PC-3 (cell line): Measurements from ENCODE around the gene ILK. TPM values are rescaled to one million over a fixed set of nuclear protein-coding genes. Genes with fewer than 3 reads are reported as not detected.

Experiments used
- ATAC-seq: fragments of 200-7000 bp; cut with Tn5 transposase; 2 replicates; pipeline ENCODE4 v1.9.1; 2020; ENCODE audit warnings: mild to moderate bottlenecking, moderate library complexity
- BruUV-seq: library from RNA; stranded (reverse); fragments of 400-500 nt; replicated peaks from 2 replicates; lab custom pipeline; 2021; lab: Mats Ljungman, UMichigan
- CTCF ChIA-PET: fragments of 300-600 bp; sonication (Branson Sonifier 250); formaldehyde crosslinking; loops from one replicate; lab custom pipeline; 2022; ENCODE audit warnings: antibody characterized with exemption; lab: Charles Lee
- POLR2A ChIA-PET: fragments of 300-600 bp; sonication (Branson Sonifier 250); formaldehyde crosslinking; loops from one replicate; lab custom pipeline; 2022; ENCODE audit warnings: antibody characterized with exemption; ENCODE audit not compliant: unreplicated experiment; lab: Charles Lee
- DNase-seq: peaks from one replicate; pipeline ENCODE4 v3.0.0-alpha.2; 2015
- H2AFZ ChIP-seq: fragments of 300-600 bp; sonication (generic); 2 replicates; pipeline ENCODE4 v1.6.0; 2016; ENCODE audit warnings: antibody characterized with exemption, low read length
- H3F3A ChIP-seq: fragments of 300-600 bp; sonication (generic); one replicate; pipeline ENCODE4 v1.6.0; 2017; ENCODE audit warnings: antibody characterized with exemption, low read length, control low read depth, mild to moderate bottlenecking; ENCODE audit not compliant: unreplicated experiment
- H3K27ac ChIP-seq: fragments of 300-600 bp; sonication (generic); 2 replicates; pipeline ENCODE4 v1.5.1; 2016; ENCODE audit warnings: mild to moderate bottlenecking, low read length
- H3K27me3 ChIP-seq: fragments of 300-600 bp; sonication (generic); 2 replicates; pipeline ENCODE4 v1.6.1; 2016; ENCODE audit warnings: low read length, mixed read lengths
- H3K36me3 ChIP-seq: fragments of 300-600 bp; sonication (generic); 2 replicates; pipeline ENCODE4 v1.6.1; 2016; ENCODE audit warnings: low read depth, mixed run types, low read length, mixed read lengths
- H3K4me1 ChIP-seq: fragments of 300-600 bp; sonication (generic); 2 replicates; pipeline ENCODE4 v1.5.1; 2016; ENCODE audit warnings: low read length; ENCODE audit not compliant: insufficient read depth
- H3K4me2 ChIP-seq: fragments of 300-600 bp; sonication (generic); 2 replicates; pipeline ENCODE4 v1.6.0; 2016; ENCODE audit warnings: low read length
- H3K4me3 ChIP-seq: fragments of 300-600 bp; sonication (generic); 2 replicates; pipeline ENCODE4 v1.5.1; 2016; ENCODE audit warnings: mild to moderate bottlenecking, low read length, mixed read lengths
- H3K79me2 ChIP-seq: fragments of 300-600 bp; sonication (generic); 2 replicates; pipeline ENCODE4 v1.6.1; 2017; ENCODE audit warnings: low read length, mixed read lengths
- H3K9ac ChIP-seq: fragments of 300-600 bp; sonication (generic); 2 replicates; pipeline ENCODE4 v1.6.0; 2016; ENCODE audit warnings: mild to moderate bottlenecking, low read length
- H3K9me2 ChIP-seq: fragments of 300-600 bp; sonication (generic); replicated peaks from 2 replicates; pipeline ENCODE4 v1.6.1; 2016; ENCODE audit warnings: mixed run types, low read length, mixed read lengths
- H3K9me3 ChIP-seq: fragments of 300-600 bp; sonication (generic); 2 replicates; pipeline ENCODE4 v1.6.1; 2016; ENCODE audit warnings: low read length, mixed read lengths
- H4K20me1 ChIP-seq: fragments of 300-600 bp; sonication (generic); 2 replicates; pipeline ENCODE4 v1.6.1; 2016; ENCODE audit warnings: low read length, mixed read lengths
- CTCF ChIP-seq: fragments of 300-600 bp; sonication (generic); conservative IDR thresholded peaks from 2 replicates; pipeline ENCODE4 v1.5.1; 2017; ENCODE audit warnings: antibody characterized with exemption, low read depth, mild to moderate bottlenecking, low read length
- EZH2 ChIP-seq: fragments of 300-600 bp; sonication (generic); IDR thresholded peaks from one replicate; pipeline ENCODE4 v1.6.1; 2017; ENCODE audit warnings: antibody characterized with exemption, mild to moderate bottlenecking, low read length; ENCODE audit not compliant: unreplicated experiment
- EZH2phosphoT487 ChIP-seq: fragments of 300-600 bp; sonication (generic); IDR thresholded peaks from 2 replicates; pipeline ENCODE4 v1.6.1; 2018; ENCODE audit warnings: mild to moderate bottlenecking, antibody characterized with exemption, low read length, borderline replicate concordance
- intact Hi-C: fragments of 100-400 bp; cut with micrococcal nuclease; formaldehyde crosslinking; loops from 2 replicates; pipeline ENCODE4 v1.9.0; 2023
- total RNA-seq: library from RNA; depleted of rRNA; stranded (reverse); fragments of >200 nt; gene quantifications from 2 replicates; pipeline ENCODE4 v1.2.3, GENCODE V29; 2014

ILK gene
- total RNA-seq, 1 experiment from 2014 or later: 73.9 TPM

GRCh38 chr11:6584528-6584927 is 19.0 kb upstream of the ILK start:
- POLR2A ChIA-PET: no interaction called here
- Histone ChIP-seq H4K20me1 (no peaks in the 10 kb centered on the region), H3K4me3 (no peak overlapping the region), H3K4me2 (no peak overlapping the region), H2AFZ (no peak overlapping the region), H3K9me3 (peaks cover 8% of the 10 kb centered on the region; the same call in 1 of the 2 replicates), H3K9ac (no peak overlapping the region), H3K27me3 (no peaks in the 10 kb centered on the region), H3K4me1 (no peaks in the 10 kb centered on the region), H3K36me3 (peaks cover 13% of the 10 kb centered on the region; the same call in 1 of the 2 replicates), H3F3A (no peaks in the 10 kb centered on the region), H3K27ac (no peak overlapping the region), H3K9me2 (no peaks in the 10 kb centered on the region), H3K79me2 (no peaks in the 10 kb centered on the region)
- DNase-seq (no peak), ATAC-seq (no peak)
- no peak for TF ChIP-seq EZH2
- no peak for TF ChIP-seq EZH2phosphoT487
- no peak for TF ChIP-seq CTCF
- CTCF ChIA-PET: no interaction called here
- BruUV-seq: no TSS peak
- intact Hi-C loops: no loop called here

DNA sequence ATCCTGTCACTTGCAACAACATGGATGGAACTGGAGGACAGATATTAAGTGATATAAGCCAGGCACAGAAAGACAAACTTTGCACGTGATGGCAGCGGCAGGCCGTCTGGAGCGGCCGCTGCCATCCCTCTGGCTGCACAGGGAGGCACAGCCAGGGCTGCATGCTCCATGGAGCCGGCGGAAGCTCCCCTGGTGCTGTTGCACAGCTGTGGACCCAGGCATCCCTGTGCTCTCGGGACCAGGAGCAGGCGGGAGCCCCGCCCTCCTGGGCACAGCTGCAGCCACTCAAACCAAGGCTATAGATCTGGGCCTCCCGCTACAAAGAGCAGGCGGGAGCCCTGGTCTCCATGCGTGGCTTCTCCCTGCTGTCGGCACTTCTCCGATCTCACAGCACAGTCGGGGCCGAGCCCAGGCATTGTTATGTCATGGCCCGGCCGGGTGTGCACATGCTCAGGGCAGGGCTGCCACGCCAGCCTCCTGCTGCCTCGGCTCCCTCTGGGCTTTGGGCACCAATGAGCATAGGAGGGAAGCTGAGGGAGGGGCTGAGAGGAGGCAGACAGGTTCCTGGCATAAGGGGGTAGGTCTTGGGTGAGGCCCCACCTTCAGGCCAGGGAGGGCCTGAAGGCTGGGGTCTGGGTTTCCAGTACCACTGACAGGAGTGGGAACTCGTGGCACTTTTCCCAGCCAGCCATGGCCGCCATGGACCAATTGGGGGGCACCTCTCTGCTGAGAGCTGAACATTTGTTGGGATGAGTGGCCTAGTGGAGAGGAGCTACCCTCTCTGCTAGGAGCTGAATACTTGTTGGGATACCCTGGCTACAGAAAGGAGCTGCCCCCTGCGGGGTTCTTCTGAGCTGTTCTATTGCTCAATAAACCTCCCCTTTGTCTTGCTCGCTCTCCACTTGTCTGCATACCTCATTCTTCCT is 16.9 kb upstream of the ILK start:
- Histone ChIP-seq H3K27me3 (no peaks in the 10 kb centered on the region), H3K27ac (no peak overlapping the region), H3K79me2 (no peaks in the 10 kb centered on the region), H3K9me3 (peaks cover 8% of the 10 kb centered on the region; the same call in 1 of the 2 replicates), H3F3A (no peaks in the 10 kb centered on the region), H3K9me2 (no peaks in the 10 kb centered on the region), H3K4me1 (no peaks in the 10 kb centered on the region), H3K4me3 (no peak overlapping the region), H4K20me1 (no peaks in the 10 kb centered on the region), H3K4me2 (no peak overlapping the region), H2AFZ (no peak overlapping the region), H3K36me3 (peaks cover 16% of the 10 kb centered on the region; the same call in 1 of the 2 replicates), H3K9ac (no peak overlapping the region)
- CTCF ChIA-PET: no interaction called here
- TF ChIP-seq EZH2 (no peak), CTCF (no peak), EZH2phosphoT487 (no peak)
- DNase-seq: no peak
- BruUV-seq: no TSS peak
- POLR2A ChIA-PET: no interaction called here
- intact Hi-C loops: no loop called here
- ATAC-seq: no peak
